ENCODE results near the gene LMF1. TPM values are rescaled to one million over a fixed set of nuclear protein-coding genes. Genes with fewer than 3 reads are reported as not detected.

Gene LMF1
- polyA plus RNA-seq, 1 donor (not counting 4 experiments of a cell fraction or from before 2014, with no cell fraction given), result 3.1 TPM

DNA sequence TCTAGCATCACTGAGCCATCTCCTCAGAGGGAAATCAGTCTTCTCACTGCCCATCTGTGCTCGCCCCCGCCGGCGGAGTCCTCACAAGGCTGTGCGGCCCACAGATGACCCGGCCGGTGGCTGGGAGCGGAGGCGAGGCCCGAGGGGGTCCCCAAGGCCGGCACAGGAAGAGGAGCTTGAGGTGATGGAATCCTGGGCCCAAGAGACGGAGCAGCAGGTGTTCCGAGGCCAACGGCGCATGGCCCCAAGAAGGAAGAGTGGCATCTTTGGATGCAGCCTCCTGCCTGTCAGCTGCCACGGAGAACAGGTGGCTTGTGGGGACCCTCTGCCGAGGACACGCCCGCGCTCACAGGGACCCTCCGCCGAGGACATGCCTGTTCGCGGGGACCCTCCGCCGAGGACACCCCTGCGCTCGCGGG lies 97.5 kb downstream of the LMF1 start:
- no peak overlapping the region for H3K27ac ChIP-seq (ENCODE audit: control insufficient read depth, insufficient read depth, low read length)
- H3K79me2 ChIP-seq (ENCODE audit: control insufficient read depth, insufficient read depth, low read length), result no peaks in the 10 kb centered on the region
- H3K9ac ChIP-seq (ENCODE audit: control insufficient read depth, extremely low read depth, insufficient read depth, low read length), result no peak overlapping the region
- peaks cover 2% of the 10 kb centered on the region for H3K9me3 ChIP-seq (ENCODE audit: control insufficient read depth, low read depth, low read length)
- no peaks in the 10 kb centered on the region for H3K27me3 ChIP-seq (ENCODE audit: control insufficient read depth, extremely low read depth, insufficient read depth, low read length)
- no peaks in the 10 kb centered on the region for H3K36me3 ChIP-seq (ENCODE audit: control insufficient read depth in 2 of 2, extremely low read depth in 1 of 2, insufficient read depth in 2 of 2, low read length in 2 of 2)
- H3K4me2 ChIP-seq (ENCODE audit: control insufficient read depth, extremely low read depth, insufficient read depth, low read depth, low read length), result no peak overlapping the region
- FAIRE-seq, result no peak
- TF ChIP-seq, protein P1, sequence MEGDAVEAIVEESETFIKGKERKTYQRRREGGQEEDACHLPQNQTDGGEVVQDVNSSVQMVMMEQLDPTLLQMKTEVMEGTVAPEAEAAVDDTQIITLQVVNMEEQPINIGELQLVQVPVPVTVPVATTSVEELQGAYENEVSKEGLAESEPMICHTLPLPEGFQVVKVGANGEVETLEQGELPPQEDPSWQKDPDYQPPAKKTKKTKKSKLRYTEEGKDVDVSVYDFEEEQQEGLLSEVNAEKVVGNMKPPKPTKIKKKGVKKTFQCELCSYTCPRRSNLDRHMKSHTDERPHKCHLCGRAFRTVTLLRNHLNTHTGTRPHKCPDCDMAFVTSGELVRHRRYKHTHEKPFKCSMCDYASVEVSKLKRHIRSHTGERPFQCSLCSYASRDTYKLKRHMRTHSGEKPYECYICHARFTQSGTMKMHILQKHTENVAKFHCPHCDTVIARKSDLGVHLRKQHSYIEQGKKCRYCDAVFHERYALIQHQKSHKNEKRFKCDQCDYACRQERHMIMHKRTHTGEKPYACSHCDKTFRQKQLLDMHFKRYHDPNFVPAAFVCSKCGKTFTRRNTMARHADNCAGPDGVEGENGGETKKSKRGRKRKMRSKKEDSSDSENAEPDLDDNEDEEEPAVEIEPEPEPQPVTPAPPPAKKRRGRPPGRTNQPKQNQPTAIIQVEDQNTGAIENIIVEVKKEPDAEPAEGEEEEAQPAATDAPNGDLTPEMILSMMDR (optimal IDR thresholded peaks at IDR 0.05 in 1 of 3, IDR thresholded peaks at IDR 0.05 in 1 of 3, conservative IDR thresholded peaks at IDR 0.05 in 1 of 3; ENCODE audit: extremely low read depth in 1 of 3, insufficient read depth in 2 of 3, low read length in 3 of 3), result no peak
- TF ChIP-seq EZH2 (IDR thresholded peaks at IDR 0.05; ENCODE audit: low read length), result no peak
- no peaks in the 10 kb centered on the region for H3K9me1 ChIP-seq (ENCODE audit: control insufficient read depth, extremely low read depth, insufficient read depth, low read length)
- no peak for DNase-seq (ENCODE audit: low read depth, low spot score)
- no peaks in the 10 kb centered on the region for H4K20me1 ChIP-seq (ENCODE audit: control insufficient read depth, extremely low read depth, insufficient read depth, low read length)
- H3K4me1 ChIP-seq (ENCODE audit: control insufficient read depth, extremely low read depth, insufficient read depth, low read length), result no peaks in the 10 kb centered on the region
- dilution Hi-C loops (cut with MboI; ENCODE audit: extremely low pct_ligation_motif_present, low sequenced_read_pairs), result no loop called here
- no peak overlapping the region for H2AFZ ChIP-seq (ENCODE audit: control insufficient read depth, low read length)
- H3K4me3 ChIP-seq (ENCODE audit: control insufficient read depth in 2 of 3, extremely low read depth in 1 of 3, insufficient read depth in 2 of 3, low read depth in 1 of 3, low read length in 3 of 3), result no peak overlapping the region

GRCh38 chr16:872436-873242 lies 98.1 kb downstream of the LMF1 start:
- H3K4me3 ChIP-seq (ENCODE audit: control insufficient read depth in 2 of 3, extremely low read depth in 1 of 3, insufficient read depth in 2 of 3, low read depth in 1 of 3, low read length in 3 of 3), result no peak overlapping the region
- no peaks in the 10 kb centered on the region for H3K36me3 ChIP-seq (ENCODE audit: control insufficient read depth in 2 of 2, extremely low read depth in 1 of 2, insufficient read depth in 2 of 2, low read length in 2 of 2)
- H3K79me2 ChIP-seq (ENCODE audit: control insufficient read depth, insufficient read depth, low read length), result no peaks in the 10 kb centered on the region
- DNase-seq (ENCODE audit: low read depth, low spot score) (no peak), FAIRE-seq (no peak)
- no peaks in the 10 kb centered on the region for H3K27me3 ChIP-seq (ENCODE audit: control insufficient read depth, extremely low read depth, insufficient read depth, low read length)
- dilution Hi-C loops (cut with MboI; ENCODE audit: extremely low pct_ligation_motif_present, low sequenced_read_pairs), result no loop called here
- H3K9ac ChIP-seq (ENCODE audit: control insufficient read depth, extremely low read depth, insufficient read depth, low read length), result no peak overlapping the region
- H4K20me1 ChIP-seq (ENCODE audit: control insufficient read depth, extremely low read depth, insufficient read depth, low read length), result no peaks in the 10 kb centered on the region
- no peaks in the 10 kb centered on the region for H3K9me1 ChIP-seq (ENCODE audit: control insufficient read depth, extremely low read depth, insufficient read depth, low read length)
- peaks cover 2% of the 10 kb centered on the region for H3K9me3 ChIP-seq (ENCODE audit: control insufficient read depth, low read depth, low read length)
- H3K4me1 ChIP-seq (ENCODE audit: control insufficient read depth, extremely low read depth, insufficient read depth, low read length), result no peaks in the 10 kb centered on the region
- no peak overlapping the region for H3K4me2 ChIP-seq (ENCODE audit: control insufficient read depth, extremely low read depth, insufficient read depth, low read depth, low read length)
- TF ChIP-seq EZH2 (IDR thresholded peaks at IDR 0.05; ENCODE audit: low read length), result no peak
- TF ChIP-seq, protein P1 (optimal IDR thresholded peaks at IDR 0.05 in 1 of 3, IDR thresholded peaks at IDR 0.05 in 1 of 3, conservative IDR thresholded peaks at IDR 0.05 in 1 of 3; ENCODE audit: extremely low read depth in 1 of 3, insufficient read depth in 2 of 3, low read length in 3 of 3), result no peak
- H2AFZ ChIP-seq (ENCODE audit: control insufficient read depth, low read length), result no peak overlapping the region
- H3K27ac ChIP-seq (ENCODE audit: control insufficient read depth, insufficient read depth, low read length), result no peak overlapping the region

All from keratinocyte (primary cell).